CD14-positive monocyte (primary cell): ENCODE data around the gene GAPDHS. TPM values are rescaled to one million over a fixed set of nuclear protein-coding genes. Genes with fewer than 3 reads are reported as not detected.

Experiments used
- DNase-seq, 3 donors: peaks; one replicate each; pipeline ENCODE4 v3.0.0-alpha.2; 2011 to 2022
- H2AFZ ChIP-seq: 2 replicates; pipeline ENCODE4 v1.6.0; 2012; ENCODE audit warnings: mild to moderate bottlenecking, low read depth, low read length, inconsistent platforms; ENCODE audit not compliant: insufficient read depth, poor library complexity, severe bottlenecking
- H3K27ac ChIP-seq, 2 donors: 1 replicate in 1 of 2; 2 replicates in 1 of 2; pipeline ENCODE4 v1.5.1; 2012 to 2013; ENCODE audit warnings: low read length in 2 of 2, control low read depth in 1 of 2, inconsistent platforms in 1 of 2, low read depth in 1 of 2, mild to moderate bottlenecking in 1 of 2
- H3K27me3 ChIP-seq, 2 donors: one replicate each; pipeline versions ENCODE4 v1.6.0 to v1.6.1; 2011 to 2013; ENCODE audit warnings: low read length in 2 of 2; ENCODE audit not compliant: control insufficient read depth in 2 of 2, insufficient read depth in 2 of 2
- H3K36me3 ChIP-seq, 2 donors: replicated peaks in 1 of 2; 1 replicate in 1 of 2; 2 replicates in 1 of 2; pipeline versions ENCODE4 v1.5.1 to v1.6.1; 2012 to 2013; ENCODE audit warnings: low read length in 2 of 2, control low read depth in 1 of 2, inconsistent platforms in 1 of 2, mild to moderate bottlenecking in 1 of 2; ENCODE audit not compliant: insufficient read depth in 2 of 2, control insufficient read depth in 1 of 2
- H3K4me1 ChIP-seq, 2 donors: 1 replicate in 1 of 2; 2 replicates in 1 of 2; pipeline versions ENCODE4 v1.5.1 to v1.6.1; 2012 to 2013; ENCODE audit warnings: low read length in 2 of 2, control low read depth in 1 of 2, inconsistent platforms in 1 of 2, mild to moderate bottlenecking in 1 of 2, moderate library complexity in 1 of 2; ENCODE audit not compliant: insufficient read depth in 2 of 2, control insufficient read depth in 1 of 2
- H3K4me2 ChIP-seq: replicated peaks from 2 replicates; pipeline ENCODE3; 2012; ENCODE audit warnings: low read length, moderate library complexity, mild to moderate bottlenecking; ENCODE audit not compliant: poor library complexity, severe bottlenecking; ENCODE audit errors: extremely low read depth
- H3K4me3 ChIP-seq, 3 experiments: fragments of 200-600 bp in 1 of 3; sonication (generic) in 1 of 3; replicated peaks in 1 of 3; 1 replicate in 2 of 3; 2 replicates in 1 of 3; pipeline ENCODE4 v1.5.1; 2011 to 2013; ENCODE audit warnings: low read length in 3 of 3, mild to moderate bottlenecking in 3 of 3, control low read depth in 2 of 3, low read depth in 2 of 3, inconsistent platforms in 1 of 3, moderate library complexity in 1 of 3
- H3K79me2 ChIP-seq: 2 replicates; pipeline ENCODE4 v1.6.0; 2012; ENCODE audit warnings: mild to moderate bottlenecking, control low read depth, inconsistent platforms, low read length, moderate library complexity; ENCODE audit not compliant: insufficient read depth
- H3K9ac ChIP-seq: 2 replicates; pipeline ENCODE4 v1.6.0; 2017; ENCODE audit warnings: low read length, mild to moderate bottlenecking; ENCODE audit not compliant: insufficient read depth, poor library complexity, severe bottlenecking
- H3K9me3 ChIP-seq, 2 donors: replicated peaks in 1 of 2; 1 replicate in 1 of 2; 2 replicates in 1 of 2; pipeline versions ENCODE4 v1.5.1 to v1.6.1; 2012 to 2013; ENCODE audit warnings: low read length in 2 of 2, control low read depth in 1 of 2; ENCODE audit not compliant: control insufficient read depth in 1 of 2, insufficient read depth in 1 of 2
- H4K20me1 ChIP-seq: 2 replicates; pipeline ENCODE4 v1.6.0; 2012; ENCODE audit warnings: mild to moderate bottlenecking, low read length, control low read depth, moderate library complexity; ENCODE audit not compliant: insufficient read depth
- H3K27ac Mint-ChIP-seq, 7 donors: one replicate each; pipeline ENCODE4 v1.8.0; 2020; ENCODE audit warnings: mild to moderate bottlenecking in 7 of 7, mixed read lengths in 7 of 7, moderate library complexity in 6 of 7, inconsistent platforms in 2 of 7
- H3K27me3 Mint-ChIP-seq, 3 donors: one replicate each; pipeline ENCODE4 v1.8.0; 2021 to 2022; ENCODE audit warnings: low read depth in 3 of 3, mild to moderate bottlenecking in 3 of 3, mixed read lengths in 3 of 3, moderate library complexity in 3 of 3, inconsistent platforms in 1 of 3
- H3K36me3 Mint-ChIP-seq, 2 donors: one replicate each; pipeline ENCODE4 v1.8.0; 2020; ENCODE audit warnings: mixed read lengths in 2 of 2, inconsistent platforms in 1 of 2, mild to moderate bottlenecking in 1 of 2
- H3K4me1 Mint-ChIP-seq: one replicate; pipeline ENCODE4 v1.8.0; 2020; ENCODE audit warnings: mild to moderate bottlenecking, mixed read lengths
- H3K4me3 Mint-ChIP-seq, 2 donors: one replicate each; pipeline ENCODE4 v1.8.0; 2020; ENCODE audit warnings: mild to moderate bottlenecking in 2 of 2, mixed read lengths in 2 of 2, moderate library complexity in 1 of 2
- H3K9me3 Mint-ChIP-seq, 7 donors: one replicate each; pipeline ENCODE4 v1.8.0; 2020 to 2022; ENCODE audit warnings: mixed read lengths in 7 of 7, mild to moderate bottlenecking in 6 of 7, moderate library complexity in 6 of 7, inconsistent platforms in 2 of 7
- CTCF ChIP-seq: fragments of 200-600 bp; IDR thresholded peaks from one replicate; pipeline ENCODE4 v1.8.0; 2022; ENCODE audit warnings: antibody characterized with exemption, mild to moderate bottlenecking
- WGBS: methylation state at CpG from one replicate; pipeline ENCODE4 v1.1.5; 2013; ENCODE audit warnings: missing lambda C conversion rate; ENCODE audit not compliant: insufficient coverage; 5-methylcytosine and 5-hydroxymethylcytosine counted together
- intact Hi-C, 2 donors: fragments of 100-400 bp; cut with micrococcal nuclease; formaldehyde crosslinking; loops; one replicate each; pipeline versions ENCODE4 v1.15.0 to v1.15.1; 2023
- polyA plus RNA-seq, 3 donors: library from polyadenylated mRNA; depleted of rRNA in 1 of 3; unstranded in 2 of 3; stranded (reverse) in 1 of 3; fragments of 300-500 nt in 2 of 3; fragments of >200 nt in 1 of 3; fragmentation: Illumina TruSeq in 2 of 3; gene quantifications; 1 replicate in 2 of 3; 2 replicates in 1 of 3; pipeline ENCODE4 v1.2.3, GENCODE V29; 2012 to 2021

Gene GAPDHS
- polyA plus RNA-seq, 3 donors: not detected

- intact Hi-C loops: no loop called here
- WGBS: 94% methylated on average over 14 of the region's 15 CpGs
- no peak for TF ChIP-seq CTCF
- Histone ChIP-seq H3K9me3 (no peaks in the 10 kb centered on the region), H3K27ac (no peak overlapping the region), H3K4me3 (no peak overlapping the region), H2AFZ (no peak overlapping the region), H3K27me3 (peaks cover 18 to 34% of the 10 kb centered on the region in 2 donors), H3K9ac (no peak overlapping the region), H3K79me2 (no peaks in the 10 kb centered on the region), H3K4me2 (no peak overlapping the region), H3K36me3 (no peaks in the 10 kb centered on the region), H4K20me1 (no peaks in the 10 kb centered on the region), H3K4me1 (peaks cover 0 to 4% of the 10 kb centered on the region in 2 donors)
- H3K4me1 Mint-ChIP-seq: peaks cover 7% of the 10 kb centered on the region
- peaks cover 0 to 4% (median 0%) of the 10 kb centered on the region in 7 donors for H3K9me3 Mint-ChIP-seq
- H3K36me3 Mint-ChIP-seq: peaks cover 0 to 1% of the 10 kb centered on the region in 2 donors
- DNase-seq: no peak
- peak overlapping the region in 2 of 7 donors; percentile 7 to 57 for H3K27ac Mint-ChIP-seq
- H3K4me3 Mint-ChIP-seq: peak overlapping the region in 1 of 2 donors; percentile 7
- peaks cover 46 to 60% (median 47%) of the 10 kb centered on the region in 3 donors for H3K27me3 Mint-ChIP-seq
Measured at GRCh38 chr19:35512831-35513627, 20.2 kb upstream of the GAPDHS start.

DNA sequence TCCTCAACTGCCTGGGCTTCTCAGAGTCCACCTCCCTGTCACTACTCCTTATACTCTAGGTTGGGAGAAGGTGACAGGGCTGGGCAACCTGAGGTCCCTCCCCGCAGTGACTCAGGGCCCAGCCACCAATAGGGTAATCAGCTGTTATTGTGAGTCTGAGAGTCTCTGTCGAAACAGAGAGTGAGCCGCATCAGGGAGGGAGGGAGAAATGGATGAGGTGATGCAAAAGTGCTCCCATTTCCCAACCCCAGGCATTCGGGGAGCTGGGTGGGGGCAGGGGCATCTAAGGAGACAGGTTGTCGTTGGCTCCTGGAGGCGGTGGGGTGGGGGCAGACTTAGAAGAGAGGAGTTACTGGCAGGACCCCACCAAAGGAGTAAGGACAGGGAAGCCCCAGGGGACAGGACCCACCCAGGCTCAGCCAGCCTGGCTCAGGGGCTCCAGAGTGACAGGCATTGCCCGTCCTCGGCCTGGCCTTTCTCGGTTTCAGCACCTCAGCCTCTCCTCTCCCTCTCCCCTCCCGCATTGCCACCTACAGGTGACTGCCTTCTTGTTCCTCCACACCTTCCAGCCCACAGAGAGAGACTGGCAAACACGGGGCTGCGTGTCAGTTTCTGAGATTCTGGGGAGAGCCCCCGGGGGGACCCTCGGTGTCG lies 19.5 kb upstream of the GAPDHS start, which contains the start of gene DMKN:
Gene DMKN (minus strand): TSS at position 22 of the 654 bp plus-strand sequence. CDS start 174 bp downstream, outside the sequence.
- WGBS: 40% methylated on average over 12 of the region's 15 CpGs

More for the DNA sequence above, 19.5 kb upstream of the GAPDHS start, which contains the start of gene DMKN:
- H4K20me1 ChIP-seq: no peaks in the 10 kb centered on the region
- no peaks in the 10 kb centered on the region for H3K9me3 ChIP-seq
- no peak for TF ChIP-seq CTCF
- H3K36me3 Mint-ChIP-seq: peaks cover 0 to 1% of the 10 kb centered on the region in 2 donors
- peaks cover 7% of the 10 kb centered on the region for H3K4me1 Mint-ChIP-seq
- no peaks in the 10 kb centered on the region for H3K36me3 ChIP-seq
- no peak within 1 kb of the TSS for H2AFZ ChIP-seq
- intact Hi-C loops: no loop called here
- peak within 1 kb of the TSS in 2 of 7 donors; percentile 7 to 57 for H3K27ac Mint-ChIP-seq
- H3K4me1 ChIP-seq: peaks cover 0 to 4% of the 10 kb centered on the region in 2 donors
- no peak for DNase-seq
- peaks cover 15 to 27% of the 10 kb centered on the region in 2 donors for H3K27me3 ChIP-seq
- no peaks in the 10 kb centered on the region for H3K79me2 ChIP-seq
- H3K4me3 Mint-ChIP-seq: peak within 1 kb of the TSS in 1 of 2 donors; percentile 7
- no peak within 1 kb of the TSS for H3K9ac ChIP-seq
- peaks cover 0 to 4% (median 0%) of the 10 kb centered on the region in 7 donors for H3K9me3 Mint-ChIP-seq
- H3K4me2 ChIP-seq: no peak within 1 kb of the TSS
- no peak within 1 kb of the TSS for H3K4me3 ChIP-seq
- no peak within 1 kb of the TSS for H3K27ac ChIP-seq
- peaks cover 40 to 53% (median 40%) of the 10 kb centered on the region in 3 donors for H3K27me3 Mint-ChIP-seq
